HG02938 (cell line): ENCODE measurements around the gene RBPJ.

ENCODE experiments used
- ATAC-seq: cut with Tn5 transposase; IDR thresholded peaks from one replicate; pipeline ENCODE4 v1.9.1; 2021; ENCODE audit warnings: mild to moderate bottlenecking, moderate library complexity; ENCODE audit not compliant: unreplicated experiment

Gene RBPJ

DNA sequence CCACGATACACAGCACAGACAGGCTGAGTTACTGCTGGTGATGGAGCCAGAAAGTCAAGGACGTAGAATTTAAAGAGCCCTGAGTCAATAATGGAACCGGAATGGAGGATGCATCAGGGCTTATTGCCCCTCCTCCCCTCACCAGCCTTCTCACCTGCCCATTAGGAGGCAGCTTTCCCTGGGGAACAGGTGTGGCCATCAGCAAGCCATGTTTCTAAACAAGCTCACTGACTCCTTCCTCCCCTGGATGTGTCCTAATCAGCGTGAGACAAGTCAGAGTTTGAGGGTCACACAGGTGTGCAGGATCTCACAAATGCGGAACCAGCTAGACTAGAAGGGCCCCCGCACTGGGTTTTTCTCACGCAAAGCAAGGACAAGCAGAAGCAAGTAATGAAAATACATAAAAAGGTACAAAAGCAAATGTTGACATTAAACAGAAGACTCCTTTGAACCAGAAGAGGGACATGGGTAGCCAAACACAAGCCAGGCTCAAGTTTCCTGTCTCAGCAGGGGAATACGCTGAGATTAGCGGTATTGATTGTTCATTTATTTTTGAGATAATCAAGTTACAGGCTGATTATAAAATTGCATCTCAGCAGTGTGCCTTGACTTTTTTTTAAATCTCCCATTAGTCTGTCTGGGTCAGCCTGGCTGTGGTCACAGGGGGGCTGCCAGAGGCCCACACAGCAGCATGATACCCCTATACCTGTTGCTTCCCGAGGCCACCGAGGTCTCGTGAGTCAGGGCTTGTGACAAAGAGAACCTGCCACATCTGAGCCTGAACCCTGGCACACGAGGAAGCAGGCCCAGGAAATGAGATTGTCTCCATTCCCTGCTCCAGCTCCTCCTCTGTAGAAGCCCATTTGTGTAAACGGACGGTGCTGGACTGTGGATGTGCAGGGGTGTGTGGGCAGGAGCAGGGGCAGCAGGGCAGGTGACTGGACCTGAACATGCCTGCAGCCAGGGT is 132.0 kb downstream of the RBPJ start:
- ATAC-seq: no peak

GRCh38 chr4:26454961-26455360 is 134.1 kb downstream of the RBPJ start:
- ATAC-seq: no peak

- no peak for ATAC-seq
These were observed 134.8 kb downstream of the RBPJ start for GRCh38 chr4:26455571-26455970.

DNA sequence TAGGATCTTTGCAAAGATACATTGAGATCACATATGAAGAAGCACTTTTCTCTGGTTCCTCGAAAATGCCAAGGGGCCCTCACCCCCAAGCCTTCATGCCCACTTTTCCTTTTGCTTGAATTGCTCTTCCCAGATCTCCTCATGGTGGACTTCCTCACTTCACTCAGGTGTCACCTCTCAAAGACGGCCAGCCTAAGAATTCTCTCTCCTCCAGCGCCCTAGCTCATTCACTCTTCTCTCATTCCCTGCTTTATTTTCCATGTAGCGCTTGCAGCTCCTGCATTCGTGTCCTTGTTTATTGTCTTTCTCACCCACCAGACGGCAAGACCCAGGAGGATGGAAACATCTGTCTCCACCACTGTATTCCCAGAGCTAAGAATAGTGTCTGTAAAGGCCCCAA is 136.6 kb downstream of the RBPJ start:
- no peak for ATAC-seq

DNA sequence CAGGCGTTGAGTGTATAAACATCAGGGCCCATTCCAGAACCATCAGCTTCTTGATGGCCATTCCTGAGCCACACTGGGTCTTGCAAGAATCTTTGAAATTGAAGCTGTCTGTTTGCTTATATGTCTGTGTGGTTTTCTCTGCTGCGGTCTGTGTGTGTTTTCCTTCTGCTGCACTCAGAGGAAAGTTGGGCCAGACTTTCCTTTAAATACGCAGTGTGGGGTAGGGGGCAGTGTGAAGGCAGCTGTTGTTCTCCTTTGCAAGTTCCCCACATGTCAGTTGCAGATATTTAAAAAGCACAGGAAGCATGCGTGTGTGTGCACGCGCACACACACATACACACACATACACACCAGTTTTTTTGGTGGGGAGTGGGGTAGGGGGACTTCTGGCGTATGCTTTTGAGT is 137.3 kb downstream of the RBPJ start:
- ATAC-seq: no peak

DNA sequence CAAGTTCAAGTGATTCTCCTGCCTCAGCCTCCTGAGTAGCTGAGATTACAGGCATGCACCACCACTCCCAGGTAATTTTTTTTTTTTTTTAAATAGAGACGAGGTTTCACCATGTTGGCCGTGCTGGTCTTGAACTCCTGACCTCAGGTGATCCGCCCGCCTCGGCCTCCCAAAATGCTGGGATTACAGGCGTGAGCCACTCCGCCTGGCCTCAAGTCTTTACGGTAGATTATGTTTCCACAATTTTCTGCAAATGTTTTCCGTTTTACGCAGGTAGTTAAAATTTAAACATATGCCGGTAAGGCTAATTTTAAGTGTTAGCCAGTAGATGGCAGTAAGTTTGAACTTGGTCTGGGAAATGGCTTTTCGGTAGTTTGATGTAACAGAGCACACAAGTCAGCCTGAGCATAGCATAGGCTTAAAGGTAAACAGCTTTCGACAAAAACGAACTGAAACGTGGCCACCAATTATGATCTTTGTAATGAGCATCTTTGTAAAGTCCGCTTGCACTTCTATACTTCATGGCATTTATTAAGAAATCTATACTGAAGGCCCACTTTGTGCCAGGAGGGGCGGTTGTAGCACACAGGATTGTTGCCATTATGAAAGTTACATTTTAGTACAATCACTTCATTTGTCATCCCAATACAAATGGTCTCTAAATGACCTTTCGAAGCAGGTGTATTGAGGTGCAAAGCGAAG is 138.4 kb downstream of the RBPJ start:
- no peak for ATAC-seq

- no peak for ATAC-seq
These were observed 139.1 kb downstream of the RBPJ start for GRCh38 chr4:26459756-26460530.

- no peak for ATAC-seq
These were observed 142.1 kb downstream of the RBPJ start for GRCh38 chr4:26462874-26463273.

DNA sequence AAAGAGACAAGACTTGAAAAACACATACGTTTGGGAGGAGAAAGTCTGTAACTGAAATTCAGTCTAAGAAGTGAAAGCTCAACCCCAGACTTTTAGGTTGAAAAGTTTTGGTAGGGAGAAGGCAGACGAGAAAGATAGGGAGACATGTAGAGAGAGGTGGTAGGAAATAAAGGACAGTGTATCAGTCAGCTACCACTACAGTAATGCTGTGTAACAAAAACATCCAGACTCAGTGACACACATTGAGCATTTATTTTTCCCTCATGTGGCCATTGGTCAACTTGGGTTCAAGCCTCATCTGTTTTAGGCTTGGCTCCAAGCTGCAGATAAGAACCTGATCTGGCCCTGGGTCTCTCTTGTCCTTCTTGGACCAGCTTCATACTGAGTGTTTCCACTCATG is 142.6 kb downstream of the RBPJ start:
- ATAC-seq: no peak

DNA sequence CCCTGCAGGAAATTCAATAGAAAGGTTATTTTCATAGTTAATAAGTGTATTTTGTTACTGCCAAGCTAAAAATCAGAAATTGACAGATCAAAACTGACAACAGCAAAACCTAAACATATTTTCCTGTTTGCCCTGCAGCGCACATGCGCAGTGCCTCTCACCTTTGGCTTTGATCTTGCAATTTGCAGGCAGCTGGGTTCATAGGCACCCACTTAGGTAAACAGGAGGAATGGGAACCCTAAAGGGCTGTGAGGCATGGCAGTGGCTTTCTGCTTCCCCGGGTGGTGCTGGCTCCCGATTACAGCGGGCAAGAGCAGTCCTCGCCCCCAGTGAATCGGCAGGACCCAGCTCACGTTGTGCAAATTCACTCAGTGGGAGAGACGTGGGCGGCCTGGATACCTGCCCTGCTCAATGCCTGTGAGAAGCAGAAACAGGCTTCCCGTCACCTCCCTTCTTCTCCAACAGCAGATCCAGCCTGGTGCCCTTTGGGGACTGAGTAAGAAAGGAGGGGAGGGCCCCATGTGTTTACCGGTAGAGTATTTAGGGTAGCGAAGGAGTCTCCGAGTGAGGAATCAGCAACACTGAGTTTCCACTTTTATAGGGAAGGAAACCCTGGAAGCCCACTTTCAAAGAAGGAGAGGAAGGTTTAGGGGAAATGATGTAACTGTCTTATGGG is 143.7 kb downstream of the RBPJ start:
- no peak for ATAC-seq

DNA sequence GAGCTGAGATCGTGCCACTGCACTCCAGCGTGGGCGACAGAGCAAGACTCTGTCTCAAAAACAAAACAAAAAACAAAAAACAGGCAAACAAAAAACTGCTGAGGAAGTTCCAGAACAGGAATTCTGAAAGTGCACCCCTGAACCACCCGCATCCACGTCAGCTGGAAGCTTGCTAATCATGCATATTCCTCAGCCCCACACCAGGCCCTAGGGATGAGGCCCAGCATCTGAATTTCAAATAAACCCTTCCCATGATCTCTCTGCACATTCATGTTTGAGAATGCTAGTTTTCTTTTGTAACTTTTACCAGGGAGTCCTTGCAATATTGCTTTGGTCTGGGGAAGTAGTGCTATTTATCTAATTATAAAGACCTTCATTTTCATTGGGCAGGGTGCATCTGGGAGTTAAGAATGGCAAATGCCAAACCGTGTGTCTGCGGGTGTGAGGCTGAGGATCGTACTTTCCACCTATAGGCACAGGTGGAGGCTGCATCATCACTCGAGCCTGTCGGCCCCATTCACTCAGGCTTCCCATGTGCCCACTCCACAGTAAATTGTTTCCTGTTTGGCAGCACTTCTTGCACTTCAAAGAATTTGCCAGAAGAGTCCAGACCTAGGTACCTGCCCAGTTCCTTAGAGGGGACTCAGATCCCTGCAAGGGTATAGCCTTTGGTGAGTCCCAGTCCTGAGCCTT is 145.9 kb downstream of the RBPJ start:
- no peak for ATAC-seq

GRCh38 chr4:26467724-26468123 is 146.9 kb downstream of the RBPJ start:
- ATAC-seq: no peak

DNA sequence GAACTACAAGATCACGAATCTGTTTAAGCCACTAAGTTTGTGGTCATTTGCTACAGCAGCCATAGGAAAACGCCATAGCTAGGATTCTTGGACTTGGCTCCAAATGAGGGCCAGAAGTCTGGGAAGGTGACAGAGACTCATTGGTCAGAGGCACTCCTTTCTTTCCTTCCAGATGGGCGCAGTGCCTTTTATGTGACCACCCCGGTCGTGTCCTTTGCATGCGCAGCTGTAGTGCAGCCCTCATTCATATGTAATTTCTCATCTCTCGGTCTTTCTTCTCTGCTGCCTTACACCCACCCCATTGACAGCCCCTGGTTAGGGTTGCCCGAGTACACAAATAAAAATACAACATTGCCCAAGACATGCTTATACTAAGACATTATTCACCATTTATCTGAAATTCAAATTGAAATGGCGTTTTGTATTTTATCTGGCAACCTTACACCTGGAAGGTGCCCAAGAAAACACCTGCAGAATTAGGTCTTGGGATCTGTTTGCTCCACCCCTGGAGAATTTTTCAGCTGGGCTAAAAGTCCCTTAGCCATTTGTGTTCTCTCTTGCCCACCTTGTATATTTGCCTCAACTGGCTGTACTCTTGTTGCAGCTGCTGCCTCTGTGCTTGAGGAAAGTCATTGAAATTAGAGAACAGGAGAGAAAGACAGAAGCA is 147.6 kb downstream of the RBPJ start:
- ATAC-seq: no peak

GRCh38 chr4:26468977-26469376 is 148.2 kb downstream of the RBPJ start:
- no peak for ATAC-seq

GRCh38 chr4:26471890-26472289 is 151.1 kb downstream of the RBPJ start:
- no peak for ATAC-seq

DNA sequence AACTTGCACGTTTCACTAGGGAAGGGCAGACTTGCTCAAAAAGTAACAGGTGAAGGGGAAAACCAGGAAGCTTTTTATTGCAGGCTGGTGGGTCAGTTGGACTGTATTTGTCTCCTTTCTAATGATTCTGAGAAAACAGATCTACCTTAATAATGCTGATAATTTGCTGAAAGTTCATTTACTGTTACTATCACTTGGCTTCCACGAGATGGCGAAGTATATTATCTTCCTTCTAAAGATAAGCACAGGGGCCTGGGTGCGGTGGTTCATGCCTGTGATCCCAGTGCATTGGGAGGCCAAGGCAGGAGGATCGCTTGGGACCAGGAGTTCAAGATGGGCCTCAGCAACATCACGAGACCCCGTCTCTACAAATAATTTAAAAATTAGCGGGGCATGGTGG is 153.1 kb downstream of the RBPJ start:
- ATAC-seq: no peak

DNA sequence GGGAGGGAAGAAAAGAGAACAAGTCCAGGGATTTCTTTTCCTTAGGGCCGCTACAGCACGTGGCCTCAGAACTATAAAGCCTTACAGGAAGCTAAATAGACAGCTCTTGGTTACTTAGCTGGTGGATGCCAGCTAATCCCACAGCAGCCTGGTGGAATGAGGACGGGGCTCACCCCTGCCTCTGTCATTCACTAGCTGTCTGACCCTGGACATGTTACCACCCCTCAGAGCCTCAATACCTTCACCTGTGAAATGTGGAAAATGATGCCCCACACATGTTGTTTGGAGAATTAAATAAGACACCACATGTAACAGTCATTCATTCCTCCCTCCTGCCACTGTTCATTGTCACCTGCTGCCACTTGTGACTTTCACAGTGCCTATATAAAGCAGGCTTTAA is 153.7 kb downstream of the RBPJ start:
- ATAC-seq: no peak

GRCh38 chr4:26475716-26476115 is 154.9 kb downstream of the RBPJ start:
- no peak for ATAC-seq

DNA sequence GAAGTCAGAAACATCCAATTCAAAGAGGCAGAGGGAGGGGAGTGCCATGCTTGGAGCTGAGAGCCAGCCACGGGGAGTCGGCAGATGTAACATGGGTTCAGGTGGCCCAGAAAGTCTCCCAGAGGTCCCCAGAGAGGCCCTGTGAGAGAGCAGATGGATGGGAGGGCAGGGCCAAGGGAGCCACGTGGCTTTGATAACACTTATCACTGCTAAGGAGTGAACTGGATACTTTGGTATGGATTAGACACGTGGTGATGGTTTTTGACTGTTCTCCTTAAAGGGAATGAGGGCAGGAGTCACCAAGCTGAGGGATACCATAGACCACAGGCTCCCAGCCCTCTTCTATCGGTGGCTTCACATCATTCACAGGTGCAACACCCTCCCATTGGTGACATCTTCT is 155.7 kb downstream of the RBPJ start:
- no peak for ATAC-seq

DNA sequence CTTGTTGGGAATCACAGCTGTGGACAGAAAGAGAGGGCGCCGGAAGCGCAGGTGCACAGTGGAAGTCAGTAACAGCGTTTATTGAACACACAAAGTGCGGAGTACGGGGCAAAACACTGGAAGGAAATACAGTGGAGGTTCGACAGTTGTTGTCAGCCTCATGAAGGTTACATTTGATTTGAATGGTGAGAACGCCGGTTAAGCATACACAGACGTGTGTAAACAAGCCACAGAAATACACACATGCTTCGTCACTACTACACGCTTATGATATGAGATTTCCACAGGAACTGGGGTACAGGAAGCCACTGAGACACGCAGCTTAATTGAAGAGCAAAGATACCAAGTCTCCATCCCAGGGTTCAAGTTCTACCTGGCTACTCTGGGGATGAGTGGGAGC is 157.5 kb downstream of the RBPJ start:
- no peak for ATAC-seq
